GM21529 (cell line): ENCODE measurements around the gene PRKCA.
A peak's percentile ranks its signal among the peaks of the same experiment; 100 is the strongest.
"Not testable (repeated sequence)": the region's sequence is repeated elsewhere in the genome, so short reads cannot be mapped to it uniquely, and the experiment has no call there.

Source experiments
- ATAC-seq: cut with Tn5 transposase; IDR thresholded peaks from one replicate; pipeline ENCODE4 v1.9.1; 2021; ENCODE audit not compliant: unreplicated experiment

Gene PRKCA

GRCh38 chr17:66432411-66432957 lies 130.1 kb downstream of the PRKCA start:
- ATAC-seq = no peak

- ATAC-seq = no peak
Observed at GRCh38 chr17:66432996-66433551, 130.7 kb downstream of the PRKCA start.

- no peak for ATAC-seq
Observed at GRCh38 chr17:66435182-66435581, 132.8 kb downstream of the PRKCA start.

- ATAC-seq = no peak
Observed at GRCh38 chr17:66436631-66437030, 134.2 kb downstream of the PRKCA start.

- no peak for ATAC-seq
Observed at GRCh38 chr17:66437476-66438026, 135.1 kb downstream of the PRKCA start.

GRCh38 chr17:66438101-66438500 lies 135.7 kb downstream of the PRKCA start:
- ATAC-seq = no peak

GRCh38 chr17:66441101-66441661 lies 138.8 kb downstream of the PRKCA start:
- peak; percentile 92 for ATAC-seq

- no peak for ATAC-seq
Observed at GRCh38 chr17:66443166-66443565, 140.8 kb downstream of the PRKCA start.

GRCh38 chr17:66443606-66444005 lies 141.2 kb downstream of the PRKCA start:
- ATAC-seq = no peak

GRCh38 chr17:66444031-66444430 lies 141.6 kb downstream of the PRKCA start:
- ATAC-seq = no peak

GRCh38 chr17:66445229-66445628 lies 142.8 kb downstream of the PRKCA start:
- ATAC-seq = no peak

- no peak for ATAC-seq
Observed at GRCh38 chr17:66446419-66446818, 144.0 kb downstream of the PRKCA start.

- no peak for ATAC-seq
Observed at GRCh38 chr17:66447159-66447558, 144.7 kb downstream of the PRKCA start.

- ATAC-seq = no peak
Observed at GRCh38 chr17:66448026-66448639, 145.7 kb downstream of the PRKCA start.

- ATAC-seq = no peak
Observed at GRCh38 chr17:66449418-66449977, 147.1 kb downstream of the PRKCA start.

GRCh38 chr17:66450008-66450851 lies 147.8 kb downstream of the PRKCA start:
- ATAC-seq = no peak

- no peak for ATAC-seq
Observed at GRCh38 chr17:66450852-66451158, 148.4 kb downstream of the PRKCA start.

GRCh38 chr17:66451188-66452149 lies 149.1 kb downstream of the PRKCA start:
- ATAC-seq = no peak

GRCh38 chr17:66455060-66455459 lies 152.6 kb downstream of the PRKCA start:
- no peak for ATAC-seq

- not testable (repeated sequence) for ATAC-seq
Observed at GRCh38 chr17:66457499-66457898, 155.1 kb downstream of the PRKCA start.
